ENCODE data around the gene PTTG2. TPM values are rescaled to one million over a fixed set of nuclear protein-coding genes. Genes with fewer than 3 reads are reported as not detected.

Gene PTTG2
- total RNA-seq, 1 experiment from 2014 or later, result 0.35 TPM

DNA sequence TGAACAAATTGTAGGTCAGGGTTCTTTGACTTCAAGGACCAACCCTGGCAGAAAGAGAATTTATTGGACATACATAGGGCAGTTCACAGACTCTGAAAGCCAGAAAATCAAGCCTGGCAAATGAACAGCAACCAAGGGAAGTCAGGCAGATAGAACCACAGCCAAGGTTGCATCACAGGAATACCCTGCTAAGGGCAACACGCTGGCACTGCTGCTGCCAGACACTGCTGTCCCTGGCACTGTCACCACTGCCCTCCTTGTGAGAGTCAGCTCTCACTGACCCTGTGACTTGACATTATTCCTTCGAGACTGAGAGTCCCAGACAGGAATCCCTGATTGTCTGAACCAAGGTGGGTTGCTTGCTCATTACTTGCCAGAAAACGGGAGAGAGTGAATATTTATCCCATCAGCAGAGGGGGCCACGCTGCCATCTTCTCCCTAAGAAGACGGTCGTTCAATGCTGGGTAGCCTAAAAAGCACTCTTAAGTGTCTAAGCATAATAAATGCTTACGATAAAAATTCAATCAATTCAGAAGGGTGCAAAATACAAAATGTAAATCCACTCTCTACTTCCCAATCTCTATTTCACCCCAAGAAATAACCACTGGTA is 23.2 kb upstream of the PTTG2 start (continued):
- TF ChIP-seq, protein P1, sequence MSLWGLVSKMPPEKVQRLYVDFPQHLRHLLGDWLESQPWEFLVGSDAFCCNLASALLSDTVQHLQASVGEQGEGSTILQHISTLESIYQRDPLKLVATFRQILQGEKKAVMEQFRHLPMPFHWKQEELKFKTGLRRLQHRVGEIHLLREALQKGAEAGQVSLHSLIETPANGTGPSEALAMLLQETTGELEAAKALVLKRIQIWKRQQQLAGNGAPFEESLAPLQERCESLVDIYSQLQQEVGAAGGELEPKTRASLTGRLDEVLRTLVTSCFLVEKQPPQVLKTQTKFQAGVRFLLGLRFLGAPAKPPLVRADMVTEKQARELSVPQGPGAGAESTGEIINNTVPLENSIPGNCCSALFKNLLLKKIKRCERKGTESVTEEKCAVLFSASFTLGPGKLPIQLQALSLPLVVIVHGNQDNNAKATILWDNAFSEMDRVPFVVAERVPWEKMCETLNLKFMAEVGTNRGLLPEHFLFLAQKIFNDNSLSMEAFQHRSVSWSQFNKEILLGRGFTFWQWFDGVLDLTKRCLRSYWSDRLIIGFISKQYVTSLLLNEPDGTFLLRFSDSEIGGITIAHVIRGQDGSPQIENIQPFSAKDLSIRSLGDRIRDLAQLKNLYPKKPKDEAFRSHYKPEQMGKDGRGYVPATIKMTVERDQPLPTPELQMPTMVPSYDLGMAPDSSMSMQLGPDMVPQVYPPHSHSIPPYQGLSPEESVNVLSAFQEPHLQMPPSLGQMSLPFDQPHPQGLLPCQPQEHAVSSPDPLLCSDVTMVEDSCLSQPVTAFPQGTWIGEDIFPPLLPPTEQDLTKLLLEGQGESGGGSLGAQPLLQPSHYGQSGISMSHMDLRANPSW (CRISPR knock-in tag; conservative IDR thresholded peaks at IDR 0.05; ENCODE audit: low read depth), result no peak
- TF ChIP-seq SP1 (CRISPR knock-in tag; conservative IDR thresholded peaks at IDR 0.05) (no peak), TEAD4 (CRISPR knock-in tag; IDR thresholded peaks at IDR 0.05) (no peak), JAZF1 (CRISPR knock-in tag; IDR thresholded peaks at IDR 0.05) (no peak), ZNF396 (CRISPR knock-in tag; IDR thresholded peaks at IDR 0.05; ENCODE audit: borderline replicate concordance) (no peak), ESRRA (CRISPR knock-in tag; IDR thresholded peaks at IDR 0.05; ENCODE audit: borderline replicate concordance) (no peak), IRF2 (CRISPR knock-in tag; IDR thresholded peaks at IDR 0.05; ENCODE audit: borderline replicate concordance, low read depth) (no peak), GABPB1 (CRISPR knock-in tag; IDR thresholded peaks at IDR 0.05) (no peak), EMX1 (CRISPR knock-in tag; IDR thresholded peaks at IDR 0.05) (no peak), ZBTB21 (CRISPR knock-in tag; IDR thresholded peaks at IDR 0.05; ENCODE audit: borderline replicate concordance) (no peak), MXD4 (CRISPR knock-in tag; IDR thresholded peaks at IDR 0.05; ENCODE audit: borderline replicate concordance) (no peak), KAT7 (CRISPR knock-in tag; IDR thresholded peaks at IDR 0.05; ENCODE audit: borderline replicate concordance) (no peak), FOXJ3 (CRISPR knock-in tag; IDR thresholded peaks at IDR 0.05; ENCODE audit: borderline replicate concordance) (no peak)
- TF ChIP-seq, protein P2, sequence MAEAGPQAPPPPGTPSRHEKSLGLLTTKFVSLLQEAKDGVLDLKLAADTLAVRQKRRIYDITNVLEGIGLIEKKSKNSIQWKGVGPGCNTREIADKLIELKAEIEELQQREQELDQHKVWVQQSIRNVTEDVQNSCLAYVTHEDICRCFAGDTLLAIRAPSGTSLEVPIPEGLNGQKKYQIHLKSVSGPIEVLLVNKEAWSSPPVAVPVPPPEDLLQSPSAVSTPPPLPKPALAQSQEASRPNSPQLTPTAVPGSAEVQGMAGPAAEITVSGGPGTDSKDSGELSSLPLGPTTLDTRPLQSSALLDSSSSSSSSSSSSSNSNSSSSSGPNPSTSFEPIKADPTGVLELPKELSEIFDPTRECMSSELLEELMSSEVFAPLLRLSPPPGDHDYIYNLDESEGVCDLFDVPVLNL (CRISPR knock-in tag; IDR thresholded peaks at IDR 0.05; ENCODE audit: borderline replicate concordance, low read depth), result no peak
- TF ChIP-seq, protein P3, sequence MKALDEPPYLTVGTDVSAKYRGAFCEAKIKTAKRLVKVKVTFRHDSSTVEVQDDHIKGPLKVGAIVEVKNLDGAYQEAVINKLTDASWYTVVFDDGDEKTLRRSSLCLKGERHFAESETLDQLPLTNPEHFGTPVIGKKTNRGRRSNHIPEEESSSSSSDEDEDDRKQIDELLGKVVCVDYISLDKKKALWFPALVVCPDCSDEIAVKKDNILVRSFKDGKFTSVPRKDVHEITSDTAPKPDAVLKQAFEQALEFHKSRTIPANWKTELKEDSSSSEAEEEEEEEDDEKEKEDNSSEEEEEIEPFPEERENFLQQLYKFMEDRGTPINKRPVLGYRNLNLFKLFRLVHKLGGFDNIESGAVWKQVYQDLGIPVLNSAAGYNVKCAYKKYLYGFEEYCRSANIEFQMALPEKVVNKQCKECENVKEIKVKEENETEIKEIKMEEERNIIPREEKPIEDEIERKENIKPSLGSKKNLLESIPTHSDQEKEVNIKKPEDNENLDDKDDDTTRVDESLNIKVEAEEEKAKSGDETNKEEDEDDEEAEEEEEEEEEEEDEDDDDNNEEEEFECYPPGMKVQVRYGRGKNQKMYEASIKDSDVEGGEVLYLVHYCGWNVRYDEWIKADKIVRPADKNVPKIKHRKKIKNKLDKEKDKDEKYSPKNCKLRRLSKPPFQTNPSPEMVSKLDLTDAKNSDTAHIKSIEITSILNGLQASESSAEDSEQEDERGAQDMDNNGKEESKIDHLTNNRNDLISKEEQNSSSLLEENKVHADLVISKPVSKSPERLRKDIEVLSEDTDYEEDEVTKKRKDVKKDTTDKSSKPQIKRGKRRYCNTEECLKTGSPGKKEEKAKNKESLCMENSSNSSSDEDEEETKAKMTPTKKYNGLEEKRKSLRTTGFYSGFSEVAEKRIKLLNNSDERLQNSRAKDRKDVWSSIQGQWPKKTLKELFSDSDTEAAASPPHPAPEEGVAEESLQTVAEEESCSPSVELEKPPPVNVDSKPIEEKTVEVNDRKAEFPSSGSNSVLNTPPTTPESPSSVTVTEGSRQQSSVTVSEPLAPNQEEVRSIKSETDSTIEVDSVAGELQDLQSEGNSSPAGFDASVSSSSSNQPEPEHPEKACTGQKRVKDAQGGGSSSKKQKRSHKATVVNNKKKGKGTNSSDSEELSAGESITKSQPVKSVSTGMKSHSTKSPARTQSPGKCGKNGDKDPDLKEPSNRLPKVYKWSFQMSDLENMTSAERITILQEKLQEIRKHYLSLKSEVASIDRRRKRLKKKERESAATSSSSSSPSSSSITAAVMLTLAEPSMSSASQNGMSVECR (CRISPR knock-in tag; IDR thresholded peaks at IDR 0.05; ENCODE audit: borderline replicate concordance), result no peak
- TF ChIP-seq, protein P4, sequence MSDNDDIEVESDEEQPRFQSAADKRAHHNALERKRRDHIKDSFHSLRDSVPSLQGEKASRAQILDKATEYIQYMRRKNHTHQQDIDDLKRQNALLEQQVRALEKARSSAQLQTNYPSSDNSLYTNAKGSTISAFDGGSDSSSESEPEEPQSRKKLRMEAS (CRISPR knock-in tag; IDR thresholded peaks at IDR 0.05), result no peak
- TF ChIP-seq, protein P5, sequence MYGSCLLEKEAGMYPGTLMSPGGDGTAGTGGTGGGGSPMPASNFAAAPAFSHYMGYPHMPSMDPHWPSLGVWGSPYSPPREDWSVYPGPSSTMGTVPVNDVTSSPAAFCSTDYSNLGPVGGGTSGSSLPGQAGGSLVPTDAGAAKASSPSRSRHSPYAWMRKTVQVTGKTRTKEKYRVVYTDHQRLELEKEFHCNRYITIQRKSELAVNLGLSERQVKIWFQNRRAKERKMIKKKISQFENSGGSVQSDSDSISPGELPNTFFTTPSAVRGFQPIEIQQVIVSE (CRISPR knock-in tag; IDR thresholded peaks at IDR 0.05; ENCODE audit: borderline replicate concordance), result no peak

DNA sequence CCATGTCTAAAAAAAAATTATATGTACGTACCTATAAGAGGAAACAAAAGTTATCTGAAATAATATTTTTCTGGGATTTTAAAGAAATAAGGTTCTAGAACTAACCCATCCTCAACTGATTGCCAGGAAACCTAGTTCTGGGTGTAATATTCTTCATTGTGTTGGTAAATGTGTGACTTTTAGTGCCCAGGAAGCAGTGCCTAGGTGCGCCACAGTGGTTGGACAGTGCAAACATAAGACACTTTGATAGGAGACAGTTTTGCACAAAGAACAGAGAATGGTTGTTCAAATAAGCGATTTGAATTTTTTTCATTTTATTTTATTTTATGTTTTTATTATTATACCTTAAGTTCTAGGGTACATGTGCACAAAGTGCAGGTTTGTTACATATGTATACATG is 22.0 kb upstream of the PTTG2 start:
- ATAC-seq (no peak), DNase-seq (ENCODE audit: low spot score) (no peak)
- H3K4me1 Mint-ChIP-seq, result no peaks in the 10 kb centered on the region
- TF ChIP-seq, protein P6, sequence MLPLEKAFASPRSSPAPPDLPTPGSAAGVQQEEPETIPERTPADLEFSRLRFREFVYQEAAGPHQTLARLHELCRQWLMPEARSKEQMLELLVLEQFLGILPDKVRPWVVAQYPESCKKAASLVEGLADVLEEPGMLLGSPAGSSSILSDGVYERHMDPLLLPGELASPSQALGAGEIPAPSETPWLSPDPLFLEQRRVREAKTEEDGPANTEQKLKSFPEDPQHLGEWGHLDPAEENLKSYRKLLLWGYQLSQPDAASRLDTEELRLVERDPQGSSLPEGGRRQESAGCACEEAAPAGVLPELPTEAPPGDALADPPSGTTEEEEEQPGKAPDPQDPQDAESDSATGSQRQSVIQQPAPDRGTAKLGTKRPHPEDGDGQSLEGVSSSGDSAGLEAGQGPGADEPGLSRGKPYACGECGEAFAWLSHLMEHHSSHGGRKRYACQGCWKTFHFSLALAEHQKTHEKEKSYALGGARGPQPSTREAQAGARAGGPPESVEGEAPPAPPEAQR (CRISPR knock-in tag; IDR thresholded peaks at IDR 0.05), result no peak
- TF ChIP-seq FOXP1 (CRISPR knock-in tag; IDR thresholded peaks at IDR 0.05; ENCODE audit: borderline replicate concordance), result no peak
- no peak for TF ChIP-seq ZNF423 (CRISPR knock-in tag; IDR thresholded peaks at IDR 0.05)
- TF ChIP-seq, protein P7, sequence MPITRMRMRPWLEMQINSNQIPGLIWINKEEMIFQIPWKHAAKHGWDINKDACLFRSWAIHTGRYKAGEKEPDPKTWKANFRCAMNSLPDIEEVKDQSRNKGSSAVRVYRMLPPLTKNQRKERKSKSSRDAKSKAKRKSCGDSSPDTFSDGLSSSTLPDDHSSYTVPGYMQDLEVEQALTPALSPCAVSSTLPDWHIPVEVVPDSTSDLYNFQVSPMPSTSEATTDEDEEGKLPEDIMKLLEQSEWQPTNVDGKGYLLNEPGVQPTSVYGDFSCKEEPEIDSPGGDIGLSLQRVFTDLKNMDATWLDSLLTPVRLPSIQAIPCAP (CRISPR knock-in tag; IDR thresholded peaks at IDR 0.05), result no peak
- TF ChIP-seq, protein P8, sequence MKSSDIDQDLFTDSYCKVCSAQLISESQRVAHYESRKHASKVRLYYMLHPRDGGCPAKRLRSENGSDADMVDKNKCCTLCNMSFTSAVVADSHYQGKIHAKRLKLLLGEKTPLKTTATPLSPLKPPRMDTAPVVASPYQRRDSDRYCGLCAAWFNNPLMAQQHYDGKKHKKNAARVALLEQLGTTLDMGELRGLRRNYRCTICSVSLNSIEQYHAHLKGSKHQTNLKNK (CRISPR knock-in tag; IDR thresholded peaks at IDR 0.05), result no peak
- TF ChIP-seq ETV6 (CRISPR knock-in tag; IDR thresholded peaks at IDR 0.05), result no peak
- ChIA-PET POLR2A (no interaction called here), CTCF (no interaction called here)
- H3K4me3 Mint-ChIP-seq, result no peak overlapping the region
- no peaks in the 10 kb centered on the region for H3K36me3 Mint-ChIP-seq
- no peak overlapping the region for H3K27ac Mint-ChIP-seq
- no peaks in the 10 kb centered on the region for H3K27me3 Mint-ChIP-seq (ENCODE audit: low read depth)
- peaks cover 11% of the 10 kb centered on the region for H3K9me3 Mint-ChIP-seq
